HEK293T (cell line): ENCODE data around the gene CCDC141.

Experiments used
- ARNT ChIP-seq: fragments of 450-650 bp; IDR thresholded peaks from 2 replicates; pipeline ENCODE4 v1.6.1; 2017; ENCODE audit warnings: mild to moderate bottlenecking
- BHLHE40 ChIP-seq: fragments of 450-650 bp; IDR thresholded peaks from 2 replicates; pipeline ENCODE4 v1.6.1; 2016; ENCODE audit warnings: mild to moderate bottlenecking, moderate library complexity, borderline replicate concordance
- CTBP1 ChIP-seq: fragments of 450-650 bp; IDR thresholded peaks from 2 replicates; pipeline ENCODE4 v1.6.1; 2016; ENCODE audit warnings: borderline replicate concordance
- ELF4 ChIP-seq: fragments of 450-650 bp; IDR thresholded peaks from 2 replicates; pipeline ENCODE4 v1.6.1; 2017; ENCODE audit warnings: antibody characterized with exemption
- FOXA1 ChIP-seq: fragments of 450-650 bp; IDR thresholded peaks from 2 replicates; pipeline ENCODE4 v1.6.1; 2016; ENCODE audit warnings: mild to moderate bottlenecking
- FOXK2 ChIP-seq: fragments of 450-650 bp; IDR thresholded peaks from 2 replicates; pipeline ENCODE4 v1.6.1; 2016; ENCODE audit warnings: mild to moderate bottlenecking
- FOXM1 ChIP-seq: fragments of 450-650 bp; IDR thresholded peaks from 2 replicates; pipeline ENCODE4 v1.6.1; 2017; ENCODE audit warnings: mild to moderate bottlenecking, borderline replicate concordance
- SP1 ChIP-seq: fragments of 450-650 bp; IDR thresholded peaks from 2 replicates; pipeline ENCODE4 v1.6.1; 2017
- SUZ12 ChIP-seq: fragments of 450-650 bp; IDR thresholded peaks from 2 replicates; pipeline ENCODE4 v1.6.1; 2016; ENCODE audit warnings: mild to moderate bottlenecking
- TARDBP ChIP-seq: fragments of 450-650 bp; IDR thresholded peaks from 2 replicates; pipeline ENCODE4 v1.6.1; 2016
- TF ChIP-seq, protein P1 (sequence below): fragments of 450-650 bp; IDR thresholded peaks from 2 replicates; pipeline ENCODE4 v1.6.1; 2016

DNA sequence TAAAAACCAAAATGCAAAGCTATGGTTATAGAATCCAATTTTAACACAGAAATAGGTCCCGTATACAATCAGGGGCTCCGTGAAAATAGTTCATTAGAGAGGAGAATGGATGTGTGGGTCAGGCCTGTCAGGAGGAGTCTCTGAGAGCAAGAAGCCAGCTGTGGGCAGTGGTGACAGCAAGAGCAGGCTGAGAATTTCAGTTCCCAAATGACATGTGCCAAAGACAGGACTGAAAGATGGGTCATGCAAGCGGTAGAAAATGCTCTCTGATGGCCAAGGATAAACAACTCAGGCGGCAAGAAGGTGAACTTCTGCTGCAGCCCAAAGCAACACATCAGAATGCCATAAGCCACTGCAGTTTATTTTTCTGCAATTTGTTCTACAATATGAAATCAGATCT, 100.4 kb downstream of the CCDC141 start:
- TF ChIP-seq, protein P1, sequence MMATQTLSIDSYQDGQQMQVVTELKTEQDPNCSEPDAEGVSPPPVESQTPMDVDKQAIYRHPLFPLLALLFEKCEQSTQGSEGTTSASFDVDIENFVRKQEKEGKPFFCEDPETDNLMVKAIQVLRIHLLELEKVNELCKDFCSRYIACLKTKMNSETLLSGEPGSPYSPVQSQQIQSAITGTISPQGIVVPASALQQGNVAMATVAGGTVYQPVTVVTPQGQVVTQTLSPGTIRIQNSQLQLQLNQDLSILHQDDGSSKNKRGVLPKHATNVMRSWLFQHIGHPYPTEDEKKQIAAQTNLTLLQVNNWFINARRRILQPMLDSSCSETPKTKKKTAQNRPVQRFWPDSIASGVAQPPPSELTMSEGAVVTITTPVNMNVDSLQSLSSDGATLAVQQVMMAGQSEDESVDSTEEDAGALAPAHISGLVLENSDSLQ: no peak
- TF ChIP-seq FOXM1: no peak
- no peak for TF ChIP-seq FOXK2
- no peak for TF ChIP-seq FOXA1
- TF ChIP-seq BHLHE40: no peak
- no peak for TF ChIP-seq SUZ12
- no peak for TF ChIP-seq CTBP1
- no peak for TF ChIP-seq ELF4
- no peak for TF ChIP-seq ARNT
- no peak for TF ChIP-seq TARDBP
- TF ChIP-seq SP1: no peak
